GM12878 (cell line): Measurements from ENCODE around the gene C15orf40. TPM values are rescaled to one million over a fixed set of nuclear protein-coding genes. Genes with fewer than 3 reads are reported as not detected.

Source experiments
- ATAC-seq: fragments of 200-7000 bp; cut with Tn5 transposase; 3 replicates; pipeline ENCODE4 v1.9.1; 2020; ENCODE audit warnings: mild to moderate bottlenecking, moderate library complexity
- BruUV-seq: library from RNA; stranded (reverse); fragments of 400-500 nt; replicated peaks from 2 replicates; lab custom pipeline; 2021; lab: Mats Ljungman, UMichigan
- CTCF ChIA-PET: fragments of 300-600 bp; sonication (Branson Sonifier 250); formaldehyde crosslinking; extraction: SDS; loops from one replicate; lab custom pipeline; 2021; ENCODE audit warnings: inconsistent platforms; lab: Yijun Ruan, JAX
- POLR2A ChIA-PET: fragments of 350-600 bp; formaldehyde crosslinking; extraction: SDS; loops from one replicate; lab custom pipeline; 2021; ENCODE audit warnings: inconsistent platforms; lab: Charles Lee
- RAD21 ChIA-PET: fragments of 300-600 bp; sonication (Branson Sonifier 250); formaldehyde crosslinking; loops from one replicate; lab custom pipeline; 2023; ENCODE audit warnings: antibody characterized with exemption; ENCODE audit not compliant: unreplicated experiment; lab: Charles Lee
- SMC1A ChIA-PET: fragments of 300-600 bp; sonication (Branson Sonifier 250); formaldehyde crosslinking; loops from one replicate; lab custom pipeline; 2023; ENCODE audit not compliant: unreplicated experiment, uncharacterized antibody; lab: Charles Lee
- DNase-seq: peaks from one replicate; pipeline ENCODE4 v3.0.0-alpha.2; 2011; ENCODE audit warnings: low read depth, low spot score
- FAIRE-seq: peaks from 3 replicates; lab custom pipeline; 2011; peaks lifted over from hg19 to GRCh38; lab: Jason Lieb, UNC
- H2AFZ ChIP-seq: 2 replicates; pipeline ENCODE4 v1.6.0; 2011; ENCODE audit warnings: low read depth, low read length, control low read depth; ENCODE audit not compliant: control insufficient read depth
- H3K27ac ChIP-seq: 2 replicates; pipeline ENCODE4 v1.5.1; 2011; ENCODE audit warnings: control low read depth; ENCODE audit not compliant: control insufficient read depth, insufficient read depth
- H3K27me3 ChIP-seq, 2 experiments: replicated peaks in 1 of 2; 2 replicates each; pipeline versions ENCODE4 v1.6.0 to v1.6.1; 2011; ENCODE audit warnings: low read length in 1 of 2; ENCODE audit not compliant: control insufficient read depth in 2 of 2, insufficient read depth in 2 of 2
- H3K36me3 ChIP-seq, 2 experiments: 2 replicates each; pipeline ENCODE4 v1.5.1; 2011; ENCODE audit warnings: low read length in 1 of 2; ENCODE audit not compliant: control insufficient read depth in 2 of 2, insufficient read depth in 2 of 2
- H3K4me1 ChIP-seq: 2 replicates; pipeline ENCODE4 v1.6.1; 2011; ENCODE audit warnings: mild to moderate bottlenecking, low read length, moderate library complexity, mixed read lengths; ENCODE audit not compliant: control insufficient read depth, insufficient read depth
- H3K4me2 ChIP-seq: 2 replicates; pipeline ENCODE4 v1.6.0; 2011; ENCODE audit warnings: control low read depth; ENCODE audit not compliant: control insufficient read depth, insufficient read depth
- H3K4me3 ChIP-seq: fragments of 200-600 bp; sonication (generic); 2 replicates; pipeline ENCODE4 v1.5.1; 2016
- H3K79me2 ChIP-seq: 2 replicates; pipeline ENCODE4 v1.6.0; 2011; ENCODE audit warnings: low read length; ENCODE audit not compliant: control insufficient read depth, insufficient read depth
- H3K9ac ChIP-seq: 2 replicates; pipeline ENCODE4 v1.8.0; 2011; ENCODE audit warnings: low read length, control low read depth, mixed read lengths; ENCODE audit not compliant: control insufficient read depth, insufficient read depth
- H3K9me3 ChIP-seq: replicated peaks from 3 replicates; pipeline ENCODE4 v1.5.1; 2011; ENCODE audit warnings: mild to moderate bottlenecking, low read length; ENCODE audit not compliant: control insufficient read depth, insufficient read depth
- H4K20me1 ChIP-seq: 2 replicates; pipeline ENCODE4 v1.6.0; 2011; ENCODE audit not compliant: control insufficient read depth, insufficient read depth
- CBX5 ChIP-seq: sonication (generic); IDR thresholded peaks from 2 replicates; pipeline ENCODE4 v1.6.1; 2016; ENCODE audit warnings: low read depth, moderate library complexity, mild to moderate bottlenecking, inconsistent platforms
- IKZF1 ChIP-seq: fragments of 450-650 bp; conservative IDR thresholded peaks from 2 replicates; pipeline ENCODE4 v1.6.1; 2017; ENCODE audit warnings: antibody characterized with exemption, mild to moderate bottlenecking
- POLR2AphosphoS5 ChIP-seq: IDR thresholded peaks from 2 replicates; pipeline ENCODE4 v1.6.1; 2011; ENCODE audit warnings: mild to moderate bottlenecking, low read length, inconsistent platforms
- SREBF2 ChIP-seq: IDR thresholded peaks from 2 replicates; pipeline ENCODE4 v1.6.1; 2012; ENCODE audit warnings: mild to moderate bottlenecking, low read length
- TAF1 ChIP-seq: IDR thresholded peaks from 2 replicates; pipeline ENCODE4 v1.6.1; 2011; ENCODE audit warnings: mild to moderate bottlenecking, low read depth, low read length, borderline replicate concordance
- YBX1 ChIP-seq: fragments of 450-650 bp; IDR thresholded peaks from 2 replicates; pipeline ENCODE4 v1.6.1; 2016; ENCODE audit warnings: antibody characterized with exemption
- ZNF274 ChIP-seq: IDR thresholded peaks from one replicate; pipeline ENCODE4 v1.8.0; 2011; ENCODE audit not compliant: insufficient read length, insufficient read depth
- ZNF384 ChIP-seq: IDR thresholded peaks from 2 replicates; pipeline ENCODE4 v1.6.1; 2012; ENCODE audit warnings: low read depth, mild to moderate bottlenecking, low read length, improper control_type of control experiment, borderline replicate concordance
- whole genome bisulfite sequencing: methylation state at CpG from one replicate; pipeline ENCODE4 v1.1.6; 2016; ENCODE audit warnings: low lambda C conversion rate; ENCODE audit not compliant: insufficient replicate concordance, insufficient coverage; ENCODE audit errors: missing lambda C conversion rate; 5-methylcytosine and 5-hydroxymethylcytosine counted together
- in situ Hi-C: fragments of 300-500 bp; cut with MboI; formaldehyde crosslinking; loops from 9 replicates; pipeline ENCODE4 v1.14.3; 2018; ENCODE audit warnings: mixed read lengths
- intact Hi-C: fragments of 100-400 bp; cut with micrococcal nuclease; formaldehyde crosslinking; loops from one replicate; pipeline ENCODE4 v1.14.2; 2022; ENCODE audit not compliant: unreplicated experiment
- polyA plus RNA-seq, 11 experiments: library from polyadenylated mRNA; depleted of rRNA in 4 of 11; unstranded in 6 of 11; stranded (reverse) in 5 of 11; fragments of >200 nt; fragmentation: Nextera tagmentation in 4 of 11; fragmentation: Illumina TruSeq in 1 of 11; extraction: Ambion mirVana in 4 of 11; extraction: Trizol in 1 of 11; gene quantifications; 1 replicate in 1 of 11; 2 replicates in 10 of 11; pipeline versions ENCODE4 v1.2.1 to v1.2.3, GENCODE V29; 2011 to 2016; ENCODE audit warnings: inconsistent platforms in 2 of 11, missing spikeins in 2 of 11, low read depth in 1 of 11
- total RNA-seq, 4 experiments: library from RNA; depleted of rRNA in 3 of 4; stranded (reverse); fragments of >200 nt in 3 of 4; fragmentation: Illumina TruSeq in 1 of 4; extraction: Trizol in 1 of 4; gene quantifications; 2 replicates each; pipeline versions ENCODE4 v1.2.1 to v1.2.3, GENCODE V29; 2013 to 2021
- TF ChIP-seq, protein P1 (sequence below): IDR thresholded peaks from 2 replicates; pipeline ENCODE4 v1.6.1; 2011; ENCODE audit warnings: borderline replicate concordance, low read depth, mild to moderate bottlenecking, moderate library complexity, mixed read lengths, low read length; ENCODE audit not compliant: insufficient read depth; ENCODE audit errors: extremely low read length
- TF ChIP-seq, protein P2 (sequence below): fragments of 450-650 bp; IDR thresholded peaks from 2 replicates; pipeline ENCODE4 v1.6.1; 2016; ENCODE audit warnings: mild to moderate bottlenecking
- TF ChIP-seq, protein P3 (sequence below): fragments of 450-650 bp; conservative IDR thresholded peaks from 2 replicates; pipeline ENCODE4 v1.6.1; 2017; ENCODE audit warnings: mild to moderate bottlenecking, moderate library complexity
- TF ChIP-seq, protein P4 (sequence below): IDR thresholded peaks from 2 replicates; pipeline ENCODE4 v1.6.1; 2011; ENCODE audit warnings: low read depth, low read length, improper control_type of control experiment, borderline replicate concordance
- TF ChIP-seq, protein P5 (sequence below): IDR thresholded peaks from 2 replicates; pipeline ENCODE4 v1.6.1; 2012; ENCODE audit warnings: mild to moderate bottlenecking, low read depth, low read length

C15orf40 gene
- total and polyA plus RNA-seq, 10 of the 15 experiments (the other 5 are each of a cell fraction or from before 2014, with no cell fraction given) = 21.3 to 70.0 (median 31.8) TPM

DNA sequence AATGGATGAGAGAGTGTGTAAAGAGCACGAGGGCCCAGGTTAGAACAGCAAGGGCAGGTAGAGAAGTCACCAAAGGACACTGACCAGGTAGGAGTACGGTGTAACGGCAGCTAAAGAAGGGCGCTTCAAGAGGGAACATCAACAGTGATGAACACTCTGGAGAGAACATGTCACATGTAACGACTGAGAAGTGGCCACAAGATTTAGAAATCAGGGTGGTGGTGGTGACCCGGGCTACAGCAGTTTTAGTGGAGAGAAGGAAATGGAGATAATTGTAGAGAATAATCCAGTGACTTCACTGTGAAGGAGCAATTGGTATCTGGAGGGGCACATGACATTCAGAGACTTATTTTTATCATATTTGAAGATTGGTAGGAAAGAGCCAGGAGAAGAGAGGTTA, 1.2 kb upstream of the C15orf40 start:
- Histone ChIP-seq H4K20me1 (no peaks in the 10 kb centered on the region), H3K79me2 (peaks cover 21% of the 10 kb centered on the region), H2AFZ (no peak overlapping the region), H3K9ac (no peak overlapping the region), H3K36me3 (peaks cover 1 to 3% of the 10 kb centered on the region in 2 experiments; a peak in 2 of 4 replicates), H3K27me3 (no peaks in the 10 kb centered on the region), H3K4me3 (0 out of 2 replicates have a peak overlapping the region, but pooled peaks have one; percentile 78), H3K9me3 (no peaks in the 10 kb centered on the region), H3K4me1 (peaks cover 6% of the 10 kb centered on the region; the same call in 1 of the 2 replicates), H3K4me2 (peak overlapping the region; percentile 83), H3K27ac (no peak overlapping the region)
- intact Hi-C loops (loop anchor here (5.0 kb wide), 1 partner anchor 55 kb away; the partner anchor contains the start of gene BTBD1), in situ Hi-C loops (loop anchor here (5.0 kb wide), 1 partner anchor 200 kb away; no protein-coding TSS in a partner anchor)
- ChIA-PET POLR2A (interaction anchor here (0.7 to 3.1 kb wide), 4 partner anchors 10 to 263 kb away, joined by 3 to 10 read pairs (median 5); no protein-coding TSS in a partner anchor), CTCF (interaction anchor here (0.6 to 4.1 kb wide), 11 partner anchors 9 to 235 kb away, joined by 3 to 28 read pairs (median 5); partner anchors contain the start of genes BTBD1, HDGFL3 and RAMAC), RAD21 (interaction anchor here (1.1 kb wide), 1 partner anchor 263 kb away, joined by 3 read pairs; no protein-coding TSS in a partner anchor), SMC1A (interaction anchor here (0.7 to 2.2 kb wide), 8 partner anchors 9 to 550 kb away, joined by 3 to 7 read pairs (median 4); no protein-coding TSS in a partner anchor)
- DNase-seq = no peak
- no peak for ATAC-seq
- 88% methylated on average over 6 of the region's 6 CpGs for WGBS
- no peak for FAIRE-seq
- TF ChIP-seq, protein P1, sequence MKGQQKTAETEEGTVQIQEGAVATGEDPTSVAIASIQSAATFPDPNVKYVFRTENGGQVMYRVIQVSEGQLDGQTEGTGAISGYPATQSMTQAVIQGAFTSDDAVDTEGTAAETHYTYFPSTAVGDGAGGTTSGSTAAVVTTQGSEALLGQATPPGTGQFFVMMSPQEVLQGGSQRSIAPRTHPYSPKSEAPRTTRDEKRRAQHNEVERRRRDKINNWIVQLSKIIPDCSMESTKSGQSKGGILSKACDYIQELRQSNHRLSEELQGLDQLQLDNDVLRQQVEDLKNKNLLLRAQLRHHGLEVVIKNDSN = no peak
- no peak for TF ChIP-seq ZNF274
- TF ChIP-seq, protein P2, sequence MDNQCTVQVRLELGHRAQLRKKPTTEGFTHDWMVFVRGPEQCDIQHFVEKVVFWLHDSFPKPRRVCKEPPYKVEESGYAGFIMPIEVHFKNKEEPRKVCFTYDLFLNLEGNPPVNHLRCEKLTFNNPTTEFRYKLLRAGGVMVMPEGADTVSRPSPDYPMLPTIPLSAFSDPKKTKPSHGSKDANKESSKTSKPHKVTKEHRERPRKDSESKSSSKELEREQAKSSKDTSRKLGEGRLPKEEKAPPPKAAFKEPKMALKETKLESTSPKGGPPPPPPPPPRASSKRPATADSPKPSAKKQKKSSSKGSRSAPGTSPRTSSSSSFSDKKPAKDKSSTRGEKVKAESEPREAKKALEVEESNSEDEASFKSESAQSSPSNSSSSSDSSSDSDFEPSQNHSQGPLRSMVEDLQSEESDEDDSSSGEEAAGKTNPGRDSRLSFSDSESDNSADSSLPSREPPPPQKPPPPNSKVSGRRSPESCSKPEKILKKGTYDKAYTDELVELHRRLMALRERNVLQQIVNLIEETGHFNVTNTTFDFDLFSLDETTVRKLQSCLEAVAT = no peak
- TF ChIP-seq POLR2AphosphoS5 = no peak
- no peak for TF ChIP-seq TAF1
- TF ChIP-seq, protein P3, sequence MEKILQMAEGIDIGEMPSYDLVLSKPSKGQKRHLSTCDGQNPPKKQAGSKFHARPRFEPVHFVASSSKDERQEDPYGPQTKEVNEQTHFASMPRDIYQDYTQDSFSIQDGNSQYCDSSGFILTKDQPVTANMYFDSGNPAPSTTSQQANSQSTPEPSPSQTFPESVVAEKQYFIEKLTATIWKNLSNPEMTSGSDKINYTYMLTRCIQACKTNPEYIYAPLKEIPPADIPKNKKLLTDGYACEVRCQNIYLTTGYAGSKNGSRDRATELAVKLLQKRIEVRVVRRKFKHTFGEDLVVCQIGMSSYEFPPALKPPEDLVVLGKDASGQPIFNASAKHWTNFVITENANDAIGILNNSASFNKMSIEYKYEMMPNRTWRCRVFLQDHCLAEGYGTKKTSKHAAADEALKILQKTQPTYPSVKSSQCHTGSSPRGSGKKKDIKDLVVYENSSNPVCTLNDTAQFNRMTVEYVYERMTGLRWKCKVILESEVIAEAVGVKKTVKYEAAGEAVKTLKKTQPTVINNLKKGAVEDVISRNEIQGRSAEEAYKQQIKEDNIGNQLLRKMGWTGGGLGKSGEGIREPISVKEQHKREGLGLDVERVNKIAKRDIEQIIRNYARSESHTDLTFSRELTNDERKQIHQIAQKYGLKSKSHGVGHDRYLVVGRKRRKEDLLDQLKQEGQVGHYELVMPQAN = no peak
- TF ChIP-seq, protein P4, sequence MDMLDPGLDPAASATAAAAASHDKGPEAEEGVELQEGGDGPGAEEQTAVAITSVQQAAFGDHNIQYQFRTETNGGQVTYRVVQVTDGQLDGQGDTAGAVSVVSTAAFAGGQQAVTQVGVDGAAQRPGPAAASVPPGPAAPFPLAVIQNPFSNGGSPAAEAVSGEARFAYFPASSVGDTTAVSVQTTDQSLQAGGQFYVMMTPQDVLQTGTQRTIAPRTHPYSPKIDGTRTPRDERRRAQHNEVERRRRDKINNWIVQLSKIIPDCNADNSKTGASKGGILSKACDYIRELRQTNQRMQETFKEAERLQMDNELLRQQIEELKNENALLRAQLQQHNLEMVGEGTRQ = no peak
- TF ChIP-seq IKZF1 = no peak
- no peak for TF ChIP-seq YBX1
- TF ChIP-seq, protein P5, sequence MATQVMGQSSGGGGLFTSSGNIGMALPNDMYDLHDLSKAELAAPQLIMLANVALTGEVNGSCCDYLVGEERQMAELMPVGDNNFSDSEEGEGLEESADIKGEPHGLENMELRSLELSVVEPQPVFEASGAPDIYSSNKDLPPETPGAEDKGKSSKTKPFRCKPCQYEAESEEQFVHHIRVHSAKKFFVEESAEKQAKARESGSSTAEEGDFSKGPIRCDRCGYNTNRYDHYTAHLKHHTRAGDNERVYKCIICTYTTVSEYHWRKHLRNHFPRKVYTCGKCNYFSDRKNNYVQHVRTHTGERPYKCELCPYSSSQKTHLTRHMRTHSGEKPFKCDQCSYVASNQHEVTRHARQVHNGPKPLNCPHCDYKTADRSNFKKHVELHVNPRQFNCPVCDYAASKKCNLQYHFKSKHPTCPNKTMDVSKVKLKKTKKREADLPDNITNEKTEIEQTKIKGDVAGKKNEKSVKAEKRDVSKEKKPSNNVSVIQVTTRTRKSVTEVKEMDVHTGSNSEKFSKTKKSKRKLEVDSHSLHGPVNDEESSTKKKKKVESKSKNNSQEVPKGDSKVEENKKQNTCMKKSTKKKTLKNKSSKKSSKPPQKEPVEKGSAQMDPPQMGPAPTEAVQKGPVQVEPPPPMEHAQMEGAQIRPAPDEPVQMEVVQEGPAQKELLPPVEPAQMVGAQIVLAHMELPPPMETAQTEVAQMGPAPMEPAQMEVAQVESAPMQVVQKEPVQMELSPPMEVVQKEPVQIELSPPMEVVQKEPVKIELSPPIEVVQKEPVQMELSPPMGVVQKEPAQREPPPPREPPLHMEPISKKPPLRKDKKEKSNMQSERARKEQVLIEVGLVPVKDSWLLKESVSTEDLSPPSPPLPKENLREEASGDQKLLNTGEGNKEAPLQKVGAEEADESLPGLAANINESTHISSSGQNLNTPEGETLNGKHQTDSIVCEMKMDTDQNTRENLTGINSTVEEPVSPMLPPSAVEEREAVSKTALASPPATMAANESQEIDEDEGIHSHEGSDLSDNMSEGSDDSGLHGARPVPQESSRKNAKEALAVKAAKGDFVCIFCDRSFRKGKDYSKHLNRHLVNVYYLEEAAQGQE = no peak
- no peak for TF ChIP-seq SREBF2
- no peak for TF ChIP-seq CBX5
- no peak for TF ChIP-seq ZNF384
- BruUV-seq = no TSS peak
